Measurements from ENCODE around the gene GSTCD.
"Not testable (repeated sequence)": the region's sequence is repeated elsewhere in the genome, so short reads cannot be mapped to it uniquely, and the experiment has no call there.

The GSTCD gene

GRCh38 chr4:105808030-105808749 is 99.6 kb downstream of the GSTCD start:
- DNase-seq (ENCODE audit: low read depth) = no peak

- DNase-seq (ENCODE audit: low read depth) = peak; percentile 32
Observed at GRCh38 chr4:105808750-105809041, 100.1 kb downstream of the GSTCD start.

GRCh38 chr4:105815701-105816100 is 107.1 kb downstream of the GSTCD start:
- no peak for DNase-seq (ENCODE audit: low read depth)

- no peak for DNase-seq (ENCODE audit: low read depth)
Observed at GRCh38 chr4:105822061-105822460, 113.5 kb downstream of the GSTCD start.

GRCh38 chr4:105828074-105828473 is 119.5 kb downstream of the GSTCD start:
- no peak for DNase-seq (ENCODE audit: low read depth)

GRCh38 chr4:105831189-105831588 is 122.6 kb downstream of the GSTCD start:
- no peak for DNase-seq (ENCODE audit: low read depth)

GRCh38 chr4:105835177-105835576 is 126.6 kb downstream of the GSTCD start:
- DNase-seq (ENCODE audit: low read depth) = no peak

- no peak for DNase-seq (ENCODE audit: low read depth)
Observed at GRCh38 chr4:105836537-105836936, 128.0 kb downstream of the GSTCD start.

GRCh38 chr4:105837037-105837436 is 128.5 kb downstream of the GSTCD start:
- DNase-seq (ENCODE audit: low read depth) = no peak

- no peak for DNase-seq (ENCODE audit: low read depth)
Observed at GRCh38 chr4:105838082-105838481, 129.5 kb downstream of the GSTCD start.

GRCh38 chr4:105840426-105841174 is 132.0 kb downstream of the GSTCD start:
- no peak for DNase-seq (ENCODE audit: low read depth)

- DNase-seq (ENCODE audit: low read depth) = no peak
Observed at GRCh38 chr4:105843941-105844340, 135.4 kb downstream of the GSTCD start.

GRCh38 chr4:105845559-105845958 is 137.0 kb downstream of the GSTCD start:
- DNase-seq (ENCODE audit: low read depth) = no peak

GRCh38 chr4:105848359-105848758 is 139.8 kb downstream of the GSTCD start:
- DNase-seq (ENCODE audit: low read depth) = not testable (repeated sequence)

- DNase-seq (ENCODE audit: low read depth) = no peak
Observed at GRCh38 chr4:105851196-105851595, 142.6 kb downstream of the GSTCD start.

- not testable (repeated sequence) for DNase-seq (ENCODE audit: low read depth)
Observed at GRCh38 chr4:105852230-105852629, 143.6 kb downstream of the GSTCD start.

GRCh38 chr4:105858466-105859040 is 150.0 kb downstream of the GSTCD start:
- DNase-seq (ENCODE audit: low read depth) = no peak

- DNase-seq (ENCODE audit: low read depth) = peak; percentile 34
Observed at GRCh38 chr4:105859233-105859632, 150.6 kb downstream of the GSTCD start.

GRCh38 chr4:105870963-105871362 is 162.4 kb downstream of the GSTCD start:
- no peak for DNase-seq (ENCODE audit: low read depth)

- DNase-seq (ENCODE audit: low read depth) = no peak
Observed at GRCh38 chr4:105871997-105872396, 163.4 kb downstream of the GSTCD start.

GRCh38 chr4:105875233-105875632 is 166.6 kb downstream of the GSTCD start:
- DNase-seq (ENCODE audit: low read depth) = no peak

- DNase-seq (ENCODE audit: low read depth) = no peak
Observed at GRCh38 chr4:105878668-105879067, 170.1 kb downstream of the GSTCD start.

GRCh38 chr4:105887508-105887907 is 178.9 kb downstream of the GSTCD start:
- DNase-seq (ENCODE audit: low read depth) = no peak
